Esophagus muscularis mucosa (tissue), 4 donors: ENCODE results near the gene BPIFB2. TPM values are rescaled to one million over a fixed set of nuclear protein-coding genes. Genes with fewer than 3 reads are reported as not detected.

Source experiments
- DNase-seq: peaks from one replicate; pipeline ENCODE4 v3.0.0-alpha.2; 2017; ENCODE audit errors: extremely low spot score
- H3K27ac ChIP-seq, 4 donors: fragments of 200-600 bp; sonication (generic); replicated peaks in 1 of 4; 1 replicate in 3 of 4; 2 replicates in 1 of 4; pipeline ENCODE4 v1.5.1; 2016 to 2019; ENCODE audit warnings: mild to moderate bottlenecking in 1 of 4
- H3K27me3 ChIP-seq, 4 donors: fragments of 200-600 bp; sonication (generic); one replicate each; pipeline versions ENCODE4 v1.5.1 to v1.6.0; 2016 to 2019
- H3K36me3 ChIP-seq, 4 donors: fragments of 200-600 bp; sonication (generic); one replicate each; pipeline ENCODE4 v1.5.1; 2016 to 2019
- H3K4me1 ChIP-seq, 4 donors: fragments of 200-600 bp; sonication (generic); one replicate each; pipeline ENCODE4 v1.5.1; 2016 to 2019
- H3K4me3 ChIP-seq, 4 donors: fragments of 200-600 bp; sonication (generic); 1 replicate in 2 of 4; 2 replicates in 2 of 4; pipeline ENCODE4 v1.5.1; 2016 to 2019; ENCODE audit warnings: mild to moderate bottlenecking in 4 of 4, moderate library complexity in 1 of 4
- H3K9me3 ChIP-seq, 4 donors: fragments of 200-600 bp; sonication (generic); 1 replicate in 3 of 4; 2 replicates in 1 of 4; pipeline ENCODE4 v1.5.1; 2016 to 2019
- CTCF ChIP-seq, 3 experiments: fragments of 200-600 bp in 2 of 3; fragments of 450-650 bp in 1 of 3; sonication (generic) in 2 of 3; IDR thresholded peaks; one replicate each; pipeline ENCODE4 v1.5.1; 2017 to 2019; ENCODE audit warnings: antibody characterized with exemption in 3 of 3, mild to moderate bottlenecking in 2 of 3, moderate library complexity in 1 of 3
- EP300 ChIP-seq: sonication (generic); formaldehyde crosslinking; IDR thresholded peaks from one replicate; pipeline ENCODE4 v1.6.1; 2017; ENCODE audit warnings: antibody characterized with exemption
- POLR2A ChIP-seq: fragments of 450-650 bp; IDR thresholded peaks from one replicate; pipeline ENCODE4 v1.6.1; 2017; ENCODE audit warnings: antibody characterized with exemption, moderate library complexity, mild to moderate bottlenecking, low read depth
- POLR2AphosphoS5 ChIP-seq, 2 donors: sonication (generic); formaldehyde crosslinking; IDR thresholded peaks; one replicate each; pipeline ENCODE4 v1.6.1; 2017; ENCODE audit warnings: antibody characterized with exemption in 2 of 2
- WGBS: methylation state at CpG from one replicate; pipeline ENCODE4 v1.1.5; 2018; 5-methylcytosine and 5-hydroxymethylcytosine counted together
- intact Hi-C: fragments of 100-400 bp; cut with DNase I; formaldehyde crosslinking; loops from one replicate; pipeline ENCODE4 v1.15.1; 2023
- total RNA-seq, 4 donors: library from RNA; depleted of rRNA; stranded (reverse); fragments of >200 nt; gene quantifications; one replicate each; pipeline versions ENCODE4 v1.1.0 to v1.2.1, GENCODE V29; 2016

The BPIFB2 gene
- total RNA-seq, 4 donors from 2014 or later: not detected

GRCh38 chr20:32965115-32965514 lies 42.4 kb upstream of the BPIFB2 start:
- no peak for DNase-seq
- no peak overlapping the region for H3K4me3 ChIP-seq
- intact Hi-C loops: no loop called here
- H3K4me1 ChIP-seq: no peaks in the 10 kb centered on the region
- WGBS: 74% methylated on average over 8 of the region's 8 CpGs
- H3K27ac ChIP-seq: no peak overlapping the region
- H3K27me3 ChIP-seq: peaks cover 0 to 27% (median 0%) of the 10 kb centered on the region in 4 donors
- no peaks in the 10 kb centered on the region for H3K9me3 ChIP-seq
- TF ChIP-seq CTCF (IDR thresholded peaks at IDR 0.05): no peak
- no peak for TF ChIP-seq POLR2AphosphoS5 (IDR thresholded peaks at IDR 0.05)
- TF ChIP-seq EP300: no peak
- TF ChIP-seq POLR2A: no peak
- H3K36me3 ChIP-seq: no peaks in the 10 kb centered on the region

GRCh38 chr20:32965581-32966373 lies 41.7 kb upstream of the BPIFB2 start:
- no peak for TF ChIP-seq EP300
- TF ChIP-seq POLR2AphosphoS5 (IDR thresholded peaks at IDR 0.05): no peak
- TF ChIP-seq CTCF (IDR thresholded peaks at IDR 0.05): no peak
- TF ChIP-seq POLR2A: no peak
- Histone ChIP-seq H3K4me1 (no peaks in the 10 kb centered on the region), H3K27me3 (peaks cover 0 to 27% (median 0%) of the 10 kb centered on the region in 4 donors), H3K4me3 (no peak overlapping the region), H3K36me3 (no peaks in the 10 kb centered on the region), H3K9me3 (no peaks in the 10 kb centered on the region), H3K27ac (no peak overlapping the region)
- WGBS: 73% methylated on average over 12 of the region's 12 CpGs
- peak; percentile 72 for DNase-seq
- intact Hi-C loops: no loop called here

- DNase-seq: peak; percentile 66
- 84% methylated on average over 4 of the region's 4 CpGs for WGBS
- Histone ChIP-seq H3K27me3 (peaks cover 0 to 27% (median 0%) of the 10 kb centered on the region in 4 donors), H3K9me3 (no peaks in the 10 kb centered on the region), H3K4me3 (no peak overlapping the region), H3K4me1 (no peaks in the 10 kb centered on the region), H3K36me3 (no peaks in the 10 kb centered on the region), H3K27ac (no peak overlapping the region)
- TF ChIP-seq POLR2A (no peak), CTCF (IDR thresholded peaks at IDR 0.05) (no peak), POLR2AphosphoS5 (IDR thresholded peaks at IDR 0.05) (no peak), EP300 (no peak)
- intact Hi-C loops: no loop called here
These were observed 41.1 kb upstream of the BPIFB2 start for GRCh38 chr20:32966382-32966781.

- no peak for TF ChIP-seq EP300
- no peak for TF ChIP-seq CTCF (IDR thresholded peaks at IDR 0.05)
- no peak for TF ChIP-seq POLR2AphosphoS5 (IDR thresholded peaks at IDR 0.05)
- no peak for TF ChIP-seq POLR2A
- intact Hi-C loops: no loop called here
- WGBS: 79% methylated on average over 16 of the region's 16 CpGs
- DNase-seq: peak; percentile 83
- Histone ChIP-seq H3K27ac (no peak overlapping the region), H3K4me3 (no peak overlapping the region), H3K27me3 (peaks cover 0 to 27% (median 0%) of the 10 kb centered on the region in 4 donors), H3K9me3 (no peaks in the 10 kb centered on the region), H3K36me3 (no peaks in the 10 kb centered on the region), H3K4me1 (no peaks in the 10 kb centered on the region)
These were observed 40.4 kb upstream of the BPIFB2 start for GRCh38 chr20:32966881-32967781.
